Liver (tissue), 3 donors: ENCODE measurements around the gene PLPP4.

Experiments
- FOXA1 ChIP-seq: IDR thresholded peaks from 2 replicates; pipeline ENCODE4 v1.6.1; 2016; ENCODE audit warnings: antibody characterized with exemption
- GABPA ChIP-seq, 2 donors: IDR thresholded peaks in 1 of 2; conservative IDR thresholded peaks in 1 of 2; 2 replicates each; pipeline ENCODE4 v1.6.1; 2016; ENCODE audit warnings: antibody characterized with exemption in 2 of 2, mild to moderate bottlenecking in 1 of 2, moderate library complexity in 1 of 2
- JUND ChIP-seq, 2 donors: IDR thresholded peaks; 2 replicates each; pipeline ENCODE4 v1.6.1; 2016; ENCODE audit warnings: antibody characterized with exemption in 2 of 2
- RAD21 ChIP-seq, 2 donors: IDR thresholded peaks; 2 replicates each; pipeline ENCODE4 v1.6.1; 2016; ENCODE audit warnings: antibody characterized with exemption in 2 of 2, mild to moderate bottlenecking in 2 of 2
- SP1 ChIP-seq: IDR thresholded peaks from 2 replicates; pipeline ENCODE4 v1.6.1; 2018; ENCODE audit warnings: antibody characterized with exemption, mild to moderate bottlenecking
- TAF1 ChIP-seq: conservative IDR thresholded peaks from 2 replicates; pipeline ENCODE4 v1.6.1; 2016; ENCODE audit warnings: antibody characterized with exemption, mild to moderate bottlenecking
- YY1 ChIP-seq: IDR thresholded peaks from 2 replicates; pipeline ENCODE4 v1.6.1; 2016; ENCODE audit warnings: antibody characterized with exemption, mild to moderate bottlenecking
- TF ChIP-seq, protein P1 (sequence below): fragments of 150-350 bp; IDR thresholded peaks from 2 replicates; pipeline ENCODE4 v1.5.1; 2017; ENCODE audit warnings: improper control_type of control experiment, low read depth, low read length; ENCODE audit not compliant: missing input control
- TF ChIP-seq, protein P2 (sequence below): IDR thresholded peaks from 2 replicates; pipeline ENCODE4 v1.6.1; 2016; ENCODE audit warnings: antibody characterized with exemption
- TF ChIP-seq, protein P3 (sequence below): IDR thresholded peaks from 2 replicates; pipeline ENCODE4 v1.6.1; 2016; ENCODE audit warnings: antibody characterized with exemption
- donor health status: healthy.
- donor health status: healthy.

DNA sequence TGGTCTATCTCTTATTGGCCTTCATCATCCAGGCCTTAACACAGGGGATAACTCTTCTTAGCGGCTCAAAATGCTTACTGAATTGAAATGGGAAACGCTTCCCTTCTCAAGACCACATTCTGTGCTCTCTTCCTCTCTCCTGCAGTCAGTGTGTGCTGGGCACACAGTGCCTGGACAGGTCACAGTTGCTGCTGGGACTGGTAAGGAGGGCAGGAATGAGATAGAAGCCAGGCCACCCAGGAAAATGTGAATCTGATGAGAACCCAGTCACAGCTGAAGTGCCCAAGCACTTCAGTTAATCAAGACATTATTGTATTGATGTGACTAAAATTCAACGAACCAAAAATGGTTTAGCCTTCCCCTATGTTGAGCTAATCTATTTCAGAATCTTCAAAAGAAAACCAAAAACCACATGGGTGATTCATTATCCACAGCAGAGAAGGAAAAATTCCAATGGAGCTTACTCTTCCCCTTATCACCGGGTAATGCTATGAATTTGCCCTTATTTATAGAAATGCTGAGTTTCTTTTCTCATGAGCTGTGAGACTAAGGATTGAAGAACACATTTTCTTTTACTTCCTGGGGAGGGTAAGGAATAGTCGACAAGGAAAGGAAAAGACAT is 41.2 kb upstream of the PLPP4 start:
- TF ChIP-seq RAD21 (IDR thresholded peaks at IDR 0.05): no peak
- TF ChIP-seq TAF1: no peak
- no peak for TF ChIP-seq FOXA1
- TF ChIP-seq YY1: no peak
- TF ChIP-seq, protein P1, sequence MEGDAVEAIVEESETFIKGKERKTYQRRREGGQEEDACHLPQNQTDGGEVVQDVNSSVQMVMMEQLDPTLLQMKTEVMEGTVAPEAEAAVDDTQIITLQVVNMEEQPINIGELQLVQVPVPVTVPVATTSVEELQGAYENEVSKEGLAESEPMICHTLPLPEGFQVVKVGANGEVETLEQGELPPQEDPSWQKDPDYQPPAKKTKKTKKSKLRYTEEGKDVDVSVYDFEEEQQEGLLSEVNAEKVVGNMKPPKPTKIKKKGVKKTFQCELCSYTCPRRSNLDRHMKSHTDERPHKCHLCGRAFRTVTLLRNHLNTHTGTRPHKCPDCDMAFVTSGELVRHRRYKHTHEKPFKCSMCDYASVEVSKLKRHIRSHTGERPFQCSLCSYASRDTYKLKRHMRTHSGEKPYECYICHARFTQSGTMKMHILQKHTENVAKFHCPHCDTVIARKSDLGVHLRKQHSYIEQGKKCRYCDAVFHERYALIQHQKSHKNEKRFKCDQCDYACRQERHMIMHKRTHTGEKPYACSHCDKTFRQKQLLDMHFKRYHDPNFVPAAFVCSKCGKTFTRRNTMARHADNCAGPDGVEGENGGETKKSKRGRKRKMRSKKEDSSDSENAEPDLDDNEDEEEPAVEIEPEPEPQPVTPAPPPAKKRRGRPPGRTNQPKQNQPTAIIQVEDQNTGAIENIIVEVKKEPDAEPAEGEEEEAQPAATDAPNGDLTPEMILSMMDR: no peak
- no peak for TF ChIP-seq SP1
- TF ChIP-seq, protein P2, sequence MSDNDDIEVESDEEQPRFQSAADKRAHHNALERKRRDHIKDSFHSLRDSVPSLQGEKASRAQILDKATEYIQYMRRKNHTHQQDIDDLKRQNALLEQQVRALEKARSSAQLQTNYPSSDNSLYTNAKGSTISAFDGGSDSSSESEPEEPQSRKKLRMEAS: no peak
- no peak for TF ChIP-seq GABPA (IDR thresholded peaks at IDR 0.05 in 1 of 2, conservative IDR thresholded peaks at IDR 0.05 in 1 of 2)
- TF ChIP-seq, protein P3, sequence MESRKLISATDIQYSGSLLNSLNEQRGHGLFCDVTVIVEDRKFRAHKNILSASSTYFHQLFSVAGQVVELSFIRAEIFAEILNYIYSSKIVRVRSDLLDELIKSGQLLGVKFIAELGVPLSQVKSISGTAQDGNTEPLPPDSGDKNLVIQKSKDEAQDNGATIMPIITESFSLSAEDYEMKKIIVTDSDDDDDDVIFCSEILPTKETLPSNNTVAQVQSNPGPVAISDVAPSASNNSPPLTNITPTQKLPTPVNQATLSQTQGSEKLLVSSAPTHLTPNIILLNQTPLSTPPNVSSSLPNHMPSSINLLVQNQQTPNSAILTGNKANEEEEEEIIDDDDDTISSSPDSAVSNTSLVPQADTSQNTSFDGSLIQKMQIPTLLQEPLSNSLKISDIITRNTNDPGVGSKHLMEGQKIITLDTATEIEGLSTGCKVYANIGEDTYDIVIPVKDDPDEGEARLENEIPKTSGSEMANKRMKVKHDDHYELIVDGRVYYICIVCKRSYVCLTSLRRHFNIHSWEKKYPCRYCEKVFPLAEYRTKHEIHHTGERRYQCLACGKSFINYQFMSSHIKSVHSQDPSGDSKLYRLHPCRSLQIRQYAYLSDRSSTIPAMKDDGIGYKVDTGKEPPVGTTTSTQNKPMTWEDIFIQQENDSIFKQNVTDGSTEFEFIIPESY: no peak
- TF ChIP-seq JUND (IDR thresholded peaks at IDR 0.05): no peak
